Endothelial cell of umbilical vein (primary cell): ENCODE data around the gene SNX24. TPM values are rescaled to one million over a fixed set of nuclear protein-coding genes. Genes with fewer than 3 reads are reported as not detected.

Experiments
- BruUV-seq: library from RNA; stranded (reverse); fragments of 400-500 nt; replicated peaks from 2 replicates; lab custom pipeline; 2021; lab: Mats Ljungman, UMichigan
- CTCF ChIA-PET: fragments of 300-600, 350-600 bp; sonication (Branson Sonifier 250); formaldehyde crosslinking; loops from one replicate; lab custom pipeline; 2021; ENCODE audit warnings: antibody characterized with exemption, inconsistent platforms; lab: Charles Lee
- POLR2A ChIA-PET: fragments of 300-600, 350-600 bp; sonication (Branson Sonifier 250); formaldehyde crosslinking; loops from one replicate; lab custom pipeline; 2021; ENCODE audit warnings: antibody characterized with exemption, inconsistent platforms; lab: Charles Lee
- DNase-seq: peaks from one replicate; pipeline ENCODE4 v3.0.0-alpha.2; 2011; ENCODE audit warnings: low read depth, low spot score
- FAIRE-seq: peaks from 2 replicates; lab custom pipeline; 2011; peaks lifted over from hg19 to GRCh38; lab: Jason Lieb, UNC
- H2AFZ ChIP-seq: 2 replicates; pipeline ENCODE4 v1.6.0; 2012; ENCODE audit warnings: low read depth, low read length, control low read depth, inconsistent platforms
- H3K27ac ChIP-seq: 2 replicates; pipeline ENCODE4 v1.5.1; 2011; ENCODE audit warnings: low read depth, mild to moderate bottlenecking, control low read depth, low read length, moderate library complexity; ENCODE audit not compliant: insufficient read depth
- H3K27me3 ChIP-seq, 2 experiments: 2 replicates each; pipeline versions ENCODE4 v1.6.0 to v1.6.1; 2011; ENCODE audit warnings: low read length in 2 of 2, mixed read lengths in 1 of 2; ENCODE audit not compliant: control insufficient read depth in 2 of 2, insufficient read depth in 2 of 2
- H3K36me3 ChIP-seq, 2 experiments: 2 replicates in 1 of 2; 3 replicates in 1 of 2; pipeline ENCODE4 v1.5.1; 2011; ENCODE audit warnings: low read length in 2 of 2, mild to moderate bottlenecking in 1 of 2, moderate library complexity in 1 of 2; ENCODE audit not compliant: control insufficient read depth in 2 of 2, insufficient read depth in 2 of 2; ENCODE audit errors: extremely low read depth in 1 of 2
- H3K4me1 ChIP-seq: 3 replicates; pipeline ENCODE4 v1.5.1; 2011; ENCODE audit warnings: mild to moderate bottlenecking, low read length; ENCODE audit not compliant: control insufficient read depth, insufficient read depth; ENCODE audit errors: extremely low read depth
- H3K4me2 ChIP-seq: 2 replicates; pipeline ENCODE4 v1.6.1; 2011; ENCODE audit warnings: low read length, control low read depth, mixed read lengths; ENCODE audit not compliant: insufficient read depth
- H3K4me3 ChIP-seq, 3 experiments: fragments of 200-600 bp in 1 of 3; sonication (generic), shearing (Covaris generic) in 1 of 3; replicated peaks in 1 of 3; 2 replicates each; pipeline ENCODE4 v1.5.1; 2011 to 2016; ENCODE audit warnings: control low read depth in 3 of 3, low read length in 3 of 3, mild to moderate bottlenecking in 2 of 3, inconsistent platforms in 1 of 3, low read depth in 1 of 3, moderate library complexity in 1 of 3; ENCODE audit not compliant: insufficient read depth in 1 of 3
- H3K79me2 ChIP-seq: 2 replicates; pipeline ENCODE4 v1.6.0; 2012; ENCODE audit warnings: low read length, inconsistent platforms; ENCODE audit not compliant: control insufficient read depth, insufficient read depth
- H3K9ac ChIP-seq: replicated peaks from 2 replicates; pipeline ENCODE3; 2011; ENCODE audit warnings: low read length, control low read depth; ENCODE audit not compliant: insufficient read depth; ENCODE audit errors: extremely low read depth
- H3K9me1 ChIP-seq: replicated peaks from 3 replicates; pipeline ENCODE4 v1.6.0; 2011; ENCODE audit warnings: mild to moderate bottlenecking, low read length; ENCODE audit not compliant: control insufficient read depth, insufficient read depth; ENCODE audit errors: extremely low read depth
- H3K9me3 ChIP-seq: replicated peaks from 2 replicates; pipeline ENCODE4 v1.5.1; 2012; ENCODE audit warnings: low read length, inconsistent platforms; ENCODE audit not compliant: control insufficient read depth, insufficient read depth
- H4K20me1 ChIP-seq: replicated peaks from 2 replicates; pipeline ENCODE3; 2011; ENCODE audit warnings: mild to moderate bottlenecking, low read length; ENCODE audit not compliant: control insufficient read depth, insufficient read depth; ENCODE audit errors: extremely low read depth
- EZH2 ChIP-seq: IDR thresholded peaks from 2 replicates; pipeline ENCODE4 v1.6.1; 2012; ENCODE audit warnings: borderline replicate concordance, low read depth, mild to moderate bottlenecking, moderate library complexity, low read length, inconsistent platforms; ENCODE audit not compliant: severe bottlenecking
- FOS ChIP-seq: IDR thresholded peaks from 2 replicates; pipeline ENCODE4 v1.6.1; 2011; ENCODE audit warnings: mild to moderate bottlenecking, low read length, moderate library complexity, borderline replicate concordance; ENCODE audit not compliant: insufficient read depth
- GATA2 ChIP-seq: IDR thresholded peaks from 2 replicates; pipeline ENCODE4 v1.7.0; 2011; ENCODE audit warnings: low read depth, mild to moderate bottlenecking, moderate library complexity, mixed read lengths, low read length; ENCODE audit not compliant: insufficient read length, insufficient read depth
- JUN ChIP-seq: IDR thresholded peaks from 2 replicates; pipeline ENCODE4 v1.6.1; 2011; ENCODE audit warnings: borderline replicate concordance, low read depth; ENCODE audit not compliant: insufficient read length, insufficient read depth
- MYC ChIP-seq: IDR thresholded peaks from one replicate; pipeline ENCODE4 v1.6.1; 2011; ENCODE audit warnings: mild to moderate bottlenecking, low read depth, low read length
- POLR2A ChIP-seq: IDR thresholded peaks from 2 replicates; pipeline ENCODE4 v1.6.1; 2012; ENCODE audit warnings: low read depth, mild to moderate bottlenecking, control low read depth, low read length
- POLR2AphosphoS5 ChIP-seq: IDR thresholded peaks from 2 replicates; pipeline ENCODE4 v1.6.1; 2012; ENCODE audit warnings: low read depth, mild to moderate bottlenecking, control low read depth, low read length, moderate library complexity; ENCODE audit not compliant: insufficient read depth
- dilution Hi-C: fragments of 300-500 bp; cut with MboI; formaldehyde crosslinking; loops from one replicate; pipeline ENCODE4 v1.15.0; 2019; ENCODE audit warnings: low sequenced_read_pairs; ENCODE audit not compliant: extremely low pct_ligation_motif_present
- intact Hi-C: fragments of 100-400 bp; cut with micrococcal nuclease; formaldehyde crosslinking; loops from one replicate; pipeline ENCODE4 v1.10.0; 2022
- polyA plus RNA-seq, 4 experiments: library from polyadenylated mRNA; depleted of rRNA in 3 of 4; stranded (reverse) in 3 of 4; unstranded in 1 of 4; fragments of >200 nt; gene quantifications; 2 replicates each; pipeline versions ENCODE4 v1.2.1 to v1.2.3, GENCODE V29; 2011 to 2012; ENCODE audit warnings: missing spikeins in 1 of 4
- total RNA-seq: library from RNA; stranded (reverse); gene quantifications from 2 replicates; pipeline ENCODE4 v1.2.3, GENCODE V29; 2021
- TF ChIP-seq, protein P1 (sequence below), 2 donors: IDR thresholded peaks; 1 replicate in 1 of 2; 2 replicates in 1 of 2; pipeline ENCODE4 v1.5.1; 2011; ENCODE audit warnings: low read length in 2 of 2, mild to moderate bottlenecking in 2 of 2, moderate library complexity in 2 of 2, control low read depth in 1 of 2, inconsistent platforms in 1 of 2, low read depth in 1 of 2; ENCODE audit not compliant: insufficient read depth in 1 of 2; ENCODE audit errors: extremely low read depth in 1 of 2
- TF ChIP-seq, protein P2 (sequence below): IDR thresholded peaks from 2 replicates; pipeline ENCODE4 v1.6.1; 2011; ENCODE audit not compliant: insufficient read depth, insufficient read length

The SNX24 gene
- total and polyA plus RNA-seq, 2 donors (not counting 3 experiments of a cell fraction or from before 2014, with no cell fraction given): 2.9 to 14.9 TPM

DNA sequence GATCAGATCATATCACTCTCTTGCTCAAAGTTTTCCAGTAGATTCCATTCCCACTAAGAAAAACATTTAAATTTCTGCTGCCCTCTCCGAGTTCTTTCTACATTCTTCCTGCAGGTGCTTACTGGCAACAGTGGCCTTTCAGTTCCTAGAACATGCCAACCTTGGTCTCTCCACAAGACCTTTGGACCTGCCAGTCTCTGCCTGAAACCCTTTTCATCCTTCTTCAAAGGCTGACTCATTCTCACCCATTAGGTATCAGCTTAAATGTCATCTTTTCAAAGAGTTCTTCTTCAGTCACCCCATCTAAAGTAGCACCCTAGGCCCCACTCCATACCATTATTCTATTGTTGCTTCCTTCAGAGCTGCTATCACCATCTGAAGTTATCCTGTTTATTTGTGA lies 169.3 kb downstream of the SNX24 start:
- Histone ChIP-seq H3K4me3 (no peak overlapping the region), H3K27me3 (no peaks in the 10 kb centered on the region), H3K36me3 (no peaks in the 10 kb centered on the region), H3K9me1 (no peaks in the 10 kb centered on the region), H3K4me2 (no peak overlapping the region), H3K27ac (no peak overlapping the region), H3K9ac (no peak overlapping the region), H2AFZ (no peak overlapping the region), H3K79me2 (no peaks in the 10 kb centered on the region), H4K20me1 (no peaks in the 10 kb centered on the region), H3K4me1 (no peaks in the 10 kb centered on the region), H3K9me3 (no peaks in the 10 kb centered on the region)
- intact Hi-C loops (no loop called here), dilution Hi-C loops (no loop called here)
- ChIA-PET CTCF (interaction anchor here (2.0 kb wide), 1 partner anchor 499 kb away, joined by 4 read pairs; no protein-coding TSS in a partner anchor), POLR2A (no interaction called here)
- TF ChIP-seq, protein P1, sequence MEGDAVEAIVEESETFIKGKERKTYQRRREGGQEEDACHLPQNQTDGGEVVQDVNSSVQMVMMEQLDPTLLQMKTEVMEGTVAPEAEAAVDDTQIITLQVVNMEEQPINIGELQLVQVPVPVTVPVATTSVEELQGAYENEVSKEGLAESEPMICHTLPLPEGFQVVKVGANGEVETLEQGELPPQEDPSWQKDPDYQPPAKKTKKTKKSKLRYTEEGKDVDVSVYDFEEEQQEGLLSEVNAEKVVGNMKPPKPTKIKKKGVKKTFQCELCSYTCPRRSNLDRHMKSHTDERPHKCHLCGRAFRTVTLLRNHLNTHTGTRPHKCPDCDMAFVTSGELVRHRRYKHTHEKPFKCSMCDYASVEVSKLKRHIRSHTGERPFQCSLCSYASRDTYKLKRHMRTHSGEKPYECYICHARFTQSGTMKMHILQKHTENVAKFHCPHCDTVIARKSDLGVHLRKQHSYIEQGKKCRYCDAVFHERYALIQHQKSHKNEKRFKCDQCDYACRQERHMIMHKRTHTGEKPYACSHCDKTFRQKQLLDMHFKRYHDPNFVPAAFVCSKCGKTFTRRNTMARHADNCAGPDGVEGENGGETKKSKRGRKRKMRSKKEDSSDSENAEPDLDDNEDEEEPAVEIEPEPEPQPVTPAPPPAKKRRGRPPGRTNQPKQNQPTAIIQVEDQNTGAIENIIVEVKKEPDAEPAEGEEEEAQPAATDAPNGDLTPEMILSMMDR (IDR thresholded peaks at IDR 0.05; ENCODE audit: extremely low read depth in 1 of 2, insufficient read depth in 1 of 2, low read depth in 1 of 2, low read length in 2 of 2): no peak
- TF ChIP-seq, protein P2, sequence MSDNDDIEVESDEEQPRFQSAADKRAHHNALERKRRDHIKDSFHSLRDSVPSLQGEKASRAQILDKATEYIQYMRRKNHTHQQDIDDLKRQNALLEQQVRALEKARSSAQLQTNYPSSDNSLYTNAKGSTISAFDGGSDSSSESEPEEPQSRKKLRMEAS: no peak
- TF ChIP-seq POLR2A (no peak), GATA2 (no peak), MYC (no peak), POLR2AphosphoS5 (no peak), JUN (no peak), EZH2 (no peak), FOS (no peak)
- no TSS peak for BruUV-seq
- no peak for DNase-seq
- FAIRE-seq: no peak
